Gastrocnemius medialis (tissue), 4 donors: ENCODE data around the gene HAX1. TPM values are rescaled to one million over a fixed set of nuclear protein-coding genes. Genes with fewer than 3 reads are reported as not detected.

Experiments used
- ATAC-seq, 2 donors: fragments of 150-250 bp; one replicate each; pipeline ENCODE4 v1.9.1; 2016
- DNase-seq, 2 donors: peaks; one replicate each; pipeline ENCODE4 v3.0.0-alpha.2; 2019
- H3K27ac ChIP-seq, 4 donors: fragments of 200-600 bp; sonication (generic); 1 replicate in 1 of 4; 2 replicates in 3 of 4; pipeline ENCODE4 v1.5.1; 2016 to 2018; ENCODE audit warnings: mild to moderate bottlenecking in 2 of 4, moderate library complexity in 1 of 4
- H3K27me3 ChIP-seq, 3 donors: fragments of 200-600 bp; sonication (generic) in 2 of 3; 1 replicate in 1 of 3; 2 replicates in 2 of 3; pipeline versions ENCODE4 v1.5.1 to v1.6.0; 2016 to 2019; ENCODE audit warnings: mild to moderate bottlenecking in 1 of 3, moderate library complexity in 1 of 3
- H3K36me3 ChIP-seq, 2 donors: fragments of 200-600 bp; sonication (generic) in 1 of 2; one replicate each; pipeline ENCODE4 v1.5.1; 2017 to 2018
- H3K4me1 ChIP-seq, 2 donors: fragments of 200-600 bp; sonication (generic) in 1 of 2; one replicate each; pipeline ENCODE4 v1.5.1; 2016 to 2017; ENCODE audit warnings: mild to moderate bottlenecking in 2 of 2
- H3K4me3 ChIP-seq, 4 donors: fragments of 200-600 bp; sonication (generic) in 3 of 4; 1 replicate in 1 of 4; 2 replicates in 3 of 4; pipeline ENCODE4 v1.5.1; 2016 to 2019; ENCODE audit warnings: mild to moderate bottlenecking in 2 of 4
- H3K9me3 ChIP-seq, 3 donors: fragments of 200-600 bp; sonication (generic) in 2 of 3; 1 replicate in 1 of 3; 2 replicates in 2 of 3; pipeline ENCODE4 v1.5.1; 2016 to 2019
- CTCF ChIP-seq, 5 experiments: fragments of 450-650 bp in 3 of 5; fragments of 200-600 bp in 2 of 5; sonication (generic) in 2 of 5; IDR thresholded peaks in 4 of 5; conservative IDR thresholded peaks in 1 of 5; 1 replicate in 4 of 5; 2 replicates in 1 of 5; pipeline ENCODE4 v1.5.1; 2016 to 2019; ENCODE audit warnings: antibody characterized with exemption in 5 of 5, mild to moderate bottlenecking in 3 of 5, moderate library complexity in 3 of 5
- POLR2A ChIP-seq, 2 donors: fragments of 450-650 bp; IDR thresholded peaks; one replicate each; pipeline ENCODE4 v1.6.1; 2017; ENCODE audit warnings: antibody characterized with exemption in 2 of 2, mild to moderate bottlenecking in 2 of 2, moderate library complexity in 2 of 2
- in situ Hi-C, 4 donors: fragments of 200-750 bp; cut with MboI; loops; one replicate each; pipeline versions ENCODE4 v1.15.0 to v1.8.0; 2017; ENCODE audit warnings: low sequenced_read_pairs in 4 of 4
- intact Hi-C: fragments of 100-400 bp; cut with DNase I; formaldehyde crosslinking; loops from one replicate; pipeline ENCODE4 v1.15.1; 2023; ENCODE audit warnings: low total_unique reads
- total RNA-seq, 4 donors: library from RNA; depleted of rRNA; stranded (reverse); fragments of >200 nt; gene quantifications; one replicate each; pipeline versions ENCODE4 v1.1.0 to v1.2.3, GENCODE V29; 2016

Gene HAX1
- total RNA-seq, 4 donors from 2014 or later = 145 to 205 (median 177) TPM

- H3K27ac ChIP-seq = no peak overlapping the region
- TF ChIP-seq CTCF (IDR thresholded peaks at IDR 0.05 in 4 of 5, conservative IDR thresholded peaks at IDR 0.05 in 1 of 5) (no peak), POLR2A (IDR thresholded peaks at IDR 0.05) (no peak)
Observed at GRCh38 chr1:154236855-154237254, 35.6 kb upstream of the HAX1 start.

GRCh38 chr1:154237435-154237834 lies 35.0 kb upstream of the HAX1 start:
- Histone ChIP-seq H3K4me1 (peaks cover 10 to 14% of the 10 kb centered on the region in 2 donors), H3K36me3 (peaks cover 0 to 87% of the 10 kb centered on the region in 2 donors), H3K4me3 (no peak overlapping the region), H3K27me3 (no peaks in the 10 kb centered on the region), H3K9me3 (no peaks in the 10 kb centered on the region), H3K27ac (no peak overlapping the region)
- DNase-seq = no peak
- in situ Hi-C loops (no loop called here), intact Hi-C loops (no loop called here)
- no peak for TF ChIP-seq POLR2A (IDR thresholded peaks at IDR 0.05)
- TF ChIP-seq CTCF (IDR thresholded peaks at IDR 0.05 in 4 of 5, conservative IDR thresholded peaks at IDR 0.05 in 1 of 5) = no peak
- no peak for ATAC-seq

More at GRCh38 chr1:154236855-154237254, 35.6 kb upstream of the HAX1 start:
- intact Hi-C loops = no loop called here
- Histone ChIP-seq H3K4me3 (no peak overlapping the region), H3K27me3 (no peaks in the 10 kb centered on the region), H3K36me3 (peaks cover 0 to 87% of the 10 kb centered on the region in 2 donors), H3K9me3 (no peaks in the 10 kb centered on the region), H3K4me1 (peaks cover 10 to 14% of the 10 kb centered on the region in 2 donors)
- DNase-seq = no peak
- in situ Hi-C loops = no loop called here
- no peak for ATAC-seq

GRCh38 chr1:154237880-154238506 lies 34.4 kb upstream of the HAX1 start:
- ATAC-seq = no peak
- H3K9me3 ChIP-seq = no peaks in the 10 kb centered on the region
- no peak overlapping the region for H3K4me3 ChIP-seq
- in situ Hi-C loops (no loop called here), intact Hi-C loops (no loop called here)
- H3K27me3 ChIP-seq = no peaks in the 10 kb centered on the region
- TF ChIP-seq POLR2A (IDR thresholded peaks at IDR 0.05) = no peak
- TF ChIP-seq CTCF (IDR thresholded peaks at IDR 0.05 in 4 of 5, conservative IDR thresholded peaks at IDR 0.05 in 1 of 5) = no peak
- H3K27ac ChIP-seq = no peak overlapping the region
- peaks cover 0 to 87% of the 10 kb centered on the region in 2 donors for H3K36me3 ChIP-seq
- peaks cover 10 to 14% of the 10 kb centered on the region in 2 donors for H3K4me1 ChIP-seq
- DNase-seq = no peak

- peak in 1 of 2 donors; percentile 46 for ATAC-seq
- in situ Hi-C loops = no loop called here
- H3K4me1 ChIP-seq = peaks cover 10 to 14% of the 10 kb centered on the region in 2 donors
Observed at GRCh38 chr1:154239491-154239890, 32.9 kb upstream of the HAX1 start.

More at GRCh38 chr1:154239491-154239890, 32.9 kb upstream of the HAX1 start:
- Histone ChIP-seq H3K9me3 (no peaks in the 10 kb centered on the region), H3K4me3 (no peak overlapping the region), H3K27ac (no peak overlapping the region), H3K27me3 (no peaks in the 10 kb centered on the region), H3K36me3 (peaks cover 3 to 87% of the 10 kb centered on the region in 2 donors)
- no peak for DNase-seq
- TF ChIP-seq CTCF (IDR thresholded peaks at IDR 0.05 in 4 of 5, conservative IDR thresholded peaks at IDR 0.05 in 1 of 5) (no peak), POLR2A (IDR thresholded peaks at IDR 0.05) (no peak)
- intact Hi-C loops = no loop called here
